Keratinocyte (primary cell): ENCODE data around the gene GATA3. TPM values are rescaled to one million over a fixed set of nuclear protein-coding genes. Genes with fewer than 3 reads are reported as not detected.

Experiments used
- DNase-seq: peaks from one replicate; pipeline ENCODE4 v3.0.0-alpha.2; 2011; ENCODE audit warnings: low read depth, missing footprints, low spot score
- FAIRE-seq: peaks from 2 replicates; lab custom pipeline; 2011; peaks lifted over from hg19 to GRCh38; lab: Jason Lieb, UNC
- H2AFZ ChIP-seq: 2 replicates; pipeline ENCODE4 v1.6.0; 2012; ENCODE audit warnings: low read length, control low read depth, inconsistent platforms; ENCODE audit not compliant: control insufficient read depth
- H3K27ac ChIP-seq: 2 replicates; pipeline ENCODE4 v1.5.1; 2011; ENCODE audit warnings: low read length; ENCODE audit not compliant: control insufficient read depth, insufficient read depth
- H3K27me3 ChIP-seq: 3 replicates; pipeline ENCODE4 v1.6.0; 2011; ENCODE audit warnings: low read length; ENCODE audit not compliant: control insufficient read depth, insufficient read depth; ENCODE audit errors: extremely low read depth
- H3K36me3 ChIP-seq, 2 experiments: 2 replicates in 1 of 2; 3 replicates in 1 of 2; pipeline ENCODE4 v1.5.1; 2011; ENCODE audit warnings: low read length in 2 of 2, mild to moderate bottlenecking in 1 of 2; ENCODE audit not compliant: control insufficient read depth in 2 of 2, insufficient read depth in 2 of 2; ENCODE audit errors: extremely low read depth in 1 of 2
- H3K4me1 ChIP-seq: 3 replicates; pipeline ENCODE4 v1.5.1; 2011; ENCODE audit warnings: low read length; ENCODE audit not compliant: control insufficient read depth, insufficient read depth; ENCODE audit errors: extremely low read depth
- H3K4me2 ChIP-seq: 3 replicates; pipeline ENCODE4 v1.6.0; 2011; ENCODE audit warnings: low read depth, low read length; ENCODE audit not compliant: control insufficient read depth, insufficient read depth; ENCODE audit errors: extremely low read depth
- H3K4me3 ChIP-seq, 3 experiments: fragments of 200-600 bp in 1 of 3; sonication (generic) in 1 of 3; 2 replicates in 2 of 3; 3 replicates in 1 of 3; pipeline ENCODE4 v1.5.1; 2011 to 2016; ENCODE audit warnings: low read length in 3 of 3, mild to moderate bottlenecking in 3 of 3, control low read depth in 2 of 3, inconsistent platforms in 1 of 3, low read depth in 1 of 3, mixed read lengths in 1 of 3, mixed run types in 1 of 3, moderate library complexity in 1 of 3; ENCODE audit not compliant: control insufficient read depth in 2 of 3, insufficient read depth in 2 of 3; ENCODE audit errors: extremely low read depth in 1 of 3
- H3K79me2 ChIP-seq: 2 replicates; pipeline ENCODE4 v1.6.0; 2012; ENCODE audit warnings: low read length; ENCODE audit not compliant: control insufficient read depth, insufficient read depth
- H3K9ac ChIP-seq: 3 replicates; pipeline ENCODE4 v1.6.0; 2011; ENCODE audit warnings: low read length; ENCODE audit not compliant: control insufficient read depth, insufficient read depth; ENCODE audit errors: extremely low read depth
- H3K9me1 ChIP-seq: 3 replicates; pipeline ENCODE4 v1.6.0; 2011; ENCODE audit warnings: low read length; ENCODE audit not compliant: control insufficient read depth, insufficient read depth; ENCODE audit errors: extremely low read depth
- H3K9me3 ChIP-seq: 2 replicates; pipeline ENCODE4 v1.5.1; 2012; ENCODE audit warnings: low read depth, low read length; ENCODE audit not compliant: control insufficient read depth
- H4K20me1 ChIP-seq: 3 replicates; pipeline ENCODE4 v1.6.0; 2011; ENCODE audit warnings: low read length; ENCODE audit not compliant: control insufficient read depth, insufficient read depth; ENCODE audit errors: extremely low read depth
- CTCF ChIP-seq, 3 experiments: IDR thresholded peaks in 1 of 3; conservative IDR thresholded peaks in 1 of 3; optimal IDR thresholded peaks in 1 of 3; 2 replicates in 2 of 3; 3 replicates in 1 of 3; pipeline versions ENCODE3 to v1.5.1; 2011; ENCODE audit warnings: low read length in 3 of 3, mild to moderate bottlenecking in 3 of 3, moderate library complexity in 2 of 3, control low read depth in 1 of 3, inconsistent platforms in 1 of 3; ENCODE audit not compliant: insufficient read depth in 2 of 3; ENCODE audit errors: extremely low read depth in 1 of 3
- EZH2 ChIP-seq: IDR thresholded peaks from one replicate; pipeline ENCODE4 v1.6.1; 2012; ENCODE audit warnings: inconsistent platforms, mild to moderate bottlenecking, low read length, moderate library complexity
- dilution Hi-C: fragments of 300-500 bp; cut with MboI; formaldehyde crosslinking; loops from one replicate; pipeline ENCODE4 v1.7.0; 2020; ENCODE audit warnings: low sequenced_read_pairs; ENCODE audit not compliant: extremely low pct_ligation_motif_present
- polyA plus RNA-seq, 5 experiments: library from polyadenylated mRNA; depleted of rRNA in 3 of 5; stranded (reverse) in 3 of 5; stranded (forward) in 1 of 5; unstranded in 1 of 5; fragments of >200 nt; gene quantifications; 1 replicate in 1 of 5; 2 replicates in 3 of 5; 3 replicates in 1 of 5; pipeline versions ENCODE4 v1.2.1 to v1.2.3, GENCODE V29; 2011 to 2012; ENCODE audit warnings: missing spikeins in 2 of 5, low read depth in 1 of 5, low replicate concordance in 1 of 5

GATA3 gene
- polyA plus RNA-seq, 1 donor (not counting 4 experiments of a cell fraction or from before 2014, with no cell fraction given) = 4.0 TPM

GRCh38 chr10:8072211-8072610, 17.7 kb downstream of the GATA3 start:
- dilution Hi-C loops = no loop called here
- FAIRE-seq = no peak
- peaks cover 28% of the 10 kb centered on the region for H3K4me1 ChIP-seq
- H3K9me1 ChIP-seq = peaks cover 2% of the 10 kb centered on the region
- no peak overlapping the region for H3K27ac ChIP-seq
- no peak overlapping the region for H2AFZ ChIP-seq
- TF ChIP-seq EZH2 (no peak), CTCF (optimal IDR thresholded peaks at IDR 0.05 in 1 of 3, IDR thresholded peaks at IDR 0.05 in 1 of 3, conservative IDR thresholded peaks at IDR 0.05 in 1 of 3; ENCODE audit: extremely low read depth in 1 of 3, insufficient read depth in 2 of 3, low read length in 3 of 3) (no peak)
- no peaks in the 10 kb centered on the region for H3K9me3 ChIP-seq
- H3K4me2 ChIP-seq = no peak overlapping the region
- H3K27me3 ChIP-seq = no peaks in the 10 kb centered on the region
- no peak overlapping the region for H3K4me3 ChIP-seq
- no peak overlapping the region for H3K9ac ChIP-seq
- DNase-seq = no peak
- peaks cover 25 to 30% of the 10 kb centered on the region in 2 experiments for H3K36me3 ChIP-seq
- H4K20me1 ChIP-seq = no peaks in the 10 kb centered on the region
- H3K79me2 ChIP-seq = peaks cover 21% of the 10 kb centered on the region

DNA sequence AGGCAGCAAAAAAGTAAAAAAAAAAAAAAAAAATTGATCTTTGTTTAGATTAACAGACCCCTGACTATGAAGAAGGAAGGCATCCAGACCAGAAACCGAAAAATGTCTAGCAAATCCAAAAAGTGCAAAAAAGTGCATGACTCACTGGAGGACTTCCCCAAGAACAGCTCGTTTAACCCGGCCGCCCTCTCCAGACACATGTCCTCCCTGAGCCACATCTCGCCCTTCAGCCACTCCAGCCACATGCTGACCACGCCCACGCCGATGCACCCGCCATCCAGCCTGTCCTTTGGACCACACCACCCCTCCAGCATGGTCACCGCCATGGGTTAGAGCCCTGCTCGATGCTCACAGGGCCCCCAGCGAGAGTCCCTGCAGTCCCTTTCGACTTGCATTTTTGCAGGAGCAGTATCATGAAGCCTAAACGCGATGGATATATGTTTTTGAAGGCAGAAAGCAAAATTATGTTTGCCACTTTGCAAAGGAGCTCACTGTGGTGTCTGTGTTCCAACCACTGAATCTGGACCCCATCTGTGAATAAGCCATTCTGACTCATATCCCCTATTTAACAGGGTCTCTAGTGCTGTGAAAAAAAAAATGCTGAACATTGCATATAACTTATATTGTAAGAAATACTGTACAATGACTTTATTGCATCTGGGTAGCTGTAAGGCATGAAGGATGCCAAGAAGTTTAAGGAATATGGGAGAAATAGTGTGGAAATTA, 19.4 kb downstream of the GATA3 start:
- Histone ChIP-seq H3K9me1 (peaks cover 2% of the 10 kb centered on the region), H3K4me1 (peaks cover 28% of the 10 kb centered on the region), H3K27ac (no peak overlapping the region), H3K4me2 (no peak overlapping the region), H3K9ac (no peak overlapping the region), H4K20me1 (no peaks in the 10 kb centered on the region), H2AFZ (no peak overlapping the region), H3K27me3 (no peaks in the 10 kb centered on the region), H3K79me2 (peaks cover 17% of the 10 kb centered on the region), H3K36me3 (peaks cover 25% of the 10 kb centered on the region in 2 experiments), H3K9me3 (no peaks in the 10 kb centered on the region), H3K4me3 (no peak overlapping the region)
- DNase-seq (no peak), FAIRE-seq (no peak)
- TF ChIP-seq CTCF (optimal IDR thresholded peaks at IDR 0.05 in 1 of 3, IDR thresholded peaks at IDR 0.05 in 1 of 3, conservative IDR thresholded peaks at IDR 0.05 in 1 of 3; ENCODE audit: extremely low read depth in 1 of 3, insufficient read depth in 2 of 3, low read length in 3 of 3) (no peak), EZH2 (no peak)
- dilution Hi-C loops = no loop called here
